NK-92 treated with Interleukin-12 subunit alpha and Interleukin-12 subunit beta, amount 100 ng/mL, for 24 hours (cell line): ENCODE results near the gene UNC5CL.

ENCODE experiments used
- DNase-seq: peaks from one replicate; lab custom pipeline; 2025; lab: John Stamatoyannopoulos, UW

UNC5CL gene

DNA sequence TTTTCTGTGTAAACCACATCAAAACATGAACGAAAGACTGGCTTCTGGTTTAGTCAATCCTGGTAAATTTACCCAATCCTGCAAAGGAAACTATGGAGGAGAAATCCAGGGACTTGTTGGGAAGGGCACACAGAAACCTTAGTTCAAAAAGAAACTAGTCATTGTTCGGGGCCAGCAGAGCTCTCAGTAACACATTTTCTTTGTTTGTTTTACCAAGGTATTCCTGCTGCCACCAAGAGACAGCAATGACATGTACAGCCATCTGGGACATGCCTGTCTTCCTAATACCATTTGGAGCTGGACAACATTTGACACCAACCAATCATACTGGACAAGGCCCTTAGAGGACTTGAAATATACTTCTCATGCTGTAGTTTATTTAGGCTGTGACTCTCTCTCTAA, 24.9 kb upstream of the UNC5CL start:
- DNase-seq = no peak

DNA sequence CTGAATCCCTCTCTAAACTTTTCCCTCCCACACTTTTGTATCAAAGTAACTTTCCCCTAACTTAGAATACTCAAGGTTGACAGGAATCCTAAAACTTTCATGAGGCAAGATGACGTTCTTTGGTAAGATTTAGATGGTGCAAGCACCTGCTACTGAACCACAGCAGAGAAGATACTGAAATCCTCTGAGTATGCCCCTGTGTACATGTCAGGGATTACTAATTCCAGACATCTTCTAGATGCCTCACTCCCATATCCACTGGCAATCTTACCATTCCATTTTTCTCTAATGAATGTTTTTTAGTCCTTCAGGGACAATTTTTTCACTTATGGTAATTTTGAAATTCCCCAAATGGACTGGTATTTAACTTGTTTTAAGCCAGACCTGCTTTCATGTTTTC, 23.0 kb upstream of the UNC5CL start:
- no peak for DNase-seq

- DNase-seq = no peak
Observed at GRCh38 chr6:41061196-41061726, 22.2 kb upstream of the UNC5CL start.

- DNase-seq = no peak
Observed at GRCh38 chr6:41059556-41059955, 20.5 kb upstream of the UNC5CL start.

DNA sequence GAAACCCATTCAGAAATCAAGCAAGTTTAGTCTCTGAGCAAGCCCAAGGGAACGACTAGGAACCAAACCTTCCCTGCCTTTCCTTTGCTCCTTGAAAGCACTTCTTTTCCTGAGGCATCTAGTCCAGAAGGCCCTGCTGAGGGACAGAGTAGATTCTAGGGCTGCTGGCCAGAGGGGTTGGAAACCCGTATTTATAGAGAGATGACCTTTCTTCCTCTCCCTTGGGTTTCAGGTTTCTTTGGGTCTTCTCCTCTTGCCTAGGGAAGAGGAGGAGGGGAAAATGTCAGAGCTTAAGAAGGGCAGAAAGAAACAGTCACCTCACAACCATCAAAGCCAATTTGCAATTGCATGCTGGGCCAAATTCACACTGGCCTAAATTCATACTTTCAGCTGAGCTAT, 19.8 kb upstream of the UNC5CL start:
- DNase-seq = no peak

DNA sequence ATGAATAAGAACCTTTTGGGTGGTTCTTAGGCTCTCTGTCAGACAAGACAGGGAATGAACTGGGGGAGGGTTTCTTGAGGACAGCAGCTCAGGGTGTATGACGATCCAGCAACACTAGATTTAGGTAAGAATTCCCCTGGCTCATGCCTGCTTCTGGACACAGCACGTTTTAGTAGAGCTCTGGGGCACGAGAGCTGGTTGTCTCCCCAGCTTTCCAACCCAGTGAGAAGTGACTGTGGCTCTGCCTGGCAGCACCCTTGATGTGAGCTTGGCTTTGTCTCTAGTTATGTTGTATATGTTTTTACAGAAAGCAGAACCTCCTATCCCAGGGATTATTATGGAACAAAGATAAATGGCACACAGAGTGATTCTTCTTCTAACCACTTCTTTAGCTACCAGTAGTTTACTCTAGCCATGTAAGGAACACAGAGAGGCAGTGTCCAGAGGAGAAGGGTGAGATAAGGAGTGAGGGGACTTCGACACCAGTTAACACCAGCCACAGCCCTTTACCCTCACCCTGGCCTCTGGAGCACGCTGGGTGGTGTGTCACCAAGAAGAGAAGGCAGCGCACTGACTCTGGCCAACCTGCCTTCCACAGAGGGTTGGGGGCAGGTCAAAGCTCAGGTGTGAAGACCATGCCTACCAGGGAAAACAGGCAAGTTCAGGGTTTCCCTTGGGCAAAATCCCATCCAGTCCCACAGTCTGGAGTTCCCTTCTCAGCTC, 17.9 kb upstream of the UNC5CL start:
- DNase-seq = no peak

GRCh38 chr6:41055149-41055548, 16.1 kb upstream of the UNC5CL start:
- no peak for DNase-seq

- no peak for DNase-seq
Observed at GRCh38 chr6:41054511-41054910, 15.5 kb upstream of the UNC5CL start.

GRCh38 chr6:41053041-41053440, 14.0 kb upstream of the UNC5CL start, which contains the start of gene APOBEC2:
APOBEC2 (plus strand) TSS chr6:41053202; CDS start chr6:41053348, 146 bp downstream.
- no peak for DNase-seq

DNA sequence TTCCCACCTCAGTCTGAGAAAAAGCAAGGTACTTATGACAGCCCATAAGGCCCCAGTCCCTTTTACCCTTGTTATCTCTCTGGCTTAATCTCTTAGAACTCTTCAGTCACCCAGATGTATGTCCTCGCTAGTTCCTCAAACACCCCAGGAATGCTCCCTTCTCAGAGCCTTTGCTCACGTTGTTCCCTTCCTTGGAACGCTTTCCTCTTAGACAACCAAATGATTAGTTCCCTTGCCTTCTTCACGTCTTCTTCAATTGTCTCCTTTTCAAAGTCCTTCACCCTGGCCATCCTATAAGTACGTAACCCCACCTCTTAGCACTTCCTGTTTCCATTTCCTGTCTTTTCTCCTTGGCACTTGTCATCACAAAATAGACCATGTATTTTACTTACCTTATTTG, 12.9 kb upstream of the UNC5CL start:
- no peak for DNase-seq

- no peak for DNase-seq
Observed at GRCh38 chr6:41050536-41050935, 11.5 kb upstream of the UNC5CL start.

- no peak for DNase-seq
Observed at GRCh38 chr6:41049955-41050354, 10.9 kb upstream of the UNC5CL start.

DNA sequence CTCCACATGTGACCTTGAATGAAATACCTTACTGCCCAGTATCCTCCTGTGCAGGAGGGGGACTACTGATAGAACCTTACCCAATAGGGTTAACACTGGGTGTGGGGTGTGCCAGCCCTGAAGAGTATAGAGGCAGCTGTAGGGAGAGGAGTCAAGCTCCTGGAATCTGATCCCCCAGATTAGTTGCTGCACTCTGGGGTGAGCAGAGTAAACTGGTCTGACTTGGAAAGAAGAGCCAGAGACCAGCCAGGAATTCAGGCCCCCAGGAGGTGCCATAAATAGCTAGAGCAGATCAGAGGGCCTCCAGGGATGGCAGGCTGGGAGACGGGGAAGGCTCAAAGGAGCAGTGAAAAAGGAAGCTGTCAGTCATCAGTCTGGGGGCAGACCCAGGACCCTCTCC, 10.5 kb upstream of the UNC5CL start:
- no peak for DNase-seq

GRCh38 chr6:41047745-41048732, 9.0 kb upstream of the UNC5CL start:
- no peak for DNase-seq

- DNase-seq = no peak
Observed at GRCh38 chr6:41047306-41047705, 8.3 kb upstream of the UNC5CL start.

DNA sequence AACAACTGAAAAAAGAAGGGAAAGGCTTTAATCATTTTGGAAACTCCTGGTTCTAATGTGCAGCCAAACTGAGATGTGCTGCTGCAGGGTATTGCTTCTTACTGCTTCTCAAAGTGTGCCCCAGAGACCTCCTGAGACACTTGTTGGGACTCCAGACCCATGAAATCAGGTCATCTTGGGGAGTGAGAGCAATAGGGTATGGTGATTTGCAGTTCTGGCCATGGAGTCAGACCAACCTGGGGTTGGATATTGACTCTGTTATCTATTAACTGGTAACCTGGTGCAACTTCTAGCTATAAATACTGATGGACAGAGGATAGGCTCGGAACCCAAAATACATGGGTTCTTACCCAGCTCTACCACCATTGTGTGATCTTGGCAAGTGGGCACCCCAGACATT, 7.1 kb upstream of the UNC5CL start:
- DNase-seq = no peak

- no peak for DNase-seq
Observed at GRCh38 chr6:41045664-41046063, 6.6 kb upstream of the UNC5CL start.

DNA sequence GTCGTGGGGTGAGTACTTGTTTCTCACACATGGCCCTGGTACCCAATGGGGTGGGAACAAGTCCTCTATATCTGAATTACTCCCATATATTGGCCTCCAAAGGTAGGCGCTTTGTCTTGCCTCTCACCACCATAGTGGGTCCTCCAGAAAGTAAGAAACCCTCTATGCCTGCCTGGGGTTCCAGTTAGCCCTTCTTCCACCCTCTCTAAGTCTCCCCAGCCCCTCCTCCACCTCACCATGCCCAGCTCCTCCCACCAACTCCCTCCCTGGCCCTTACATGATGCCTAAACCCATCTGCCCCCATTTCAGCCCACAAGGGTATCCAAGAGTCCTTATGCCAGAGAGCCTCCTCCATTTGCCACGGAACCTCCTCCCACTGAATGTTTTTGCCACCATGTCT, 4.1 kb upstream of the UNC5CL start:
- DNase-seq = no peak

GRCh38 chr6:41042226-41043055, 3.4 kb upstream of the UNC5CL start, which contains the start of gene TSPO2:
TSPO2 (plus strand) TSS chr6:41042467; CDS start chr6:41042986, 519 bp downstream.
- DNase-seq = no peak

- no peak for DNase-seq
Observed at GRCh38 chr6:41040940-41041536, 2.0 kb upstream of the UNC5CL start.
